Naive thymus-derived CD4-positive, alpha-beta T cell (primary cell): ENCODE data around the gene CD163. TPM values are rescaled to one million over a fixed set of nuclear protein-coding genes. Genes with fewer than 3 reads are reported as not detected.

ENCODE experiments used
- ATAC-seq: fragments of 150-1000 bp; cut with Tn5 transposase; 2 replicates; pipeline ENCODE4 v1.10.0; 2021; ENCODE audit warnings: mild to moderate bottlenecking, moderate library complexity
- CTCF ChIA-PET: fragments of 350-600 bp; sonication (Branson Sonifier 250); formaldehyde crosslinking; loops from one replicate; lab custom pipeline; 2021; ENCODE audit warnings: antibody characterized with exemption; lab: Charles Lee
- POLR2A ChIA-PET: fragments of 350-600 bp; sonication (Branson Sonifier 250); formaldehyde crosslinking; loops from one replicate; lab custom pipeline; 2021; ENCODE audit warnings: antibody characterized with exemption, inconsistent platforms; lab: Charles Lee
- DNase-seq, 9 donors: peaks; one replicate each; pipeline versions ENCODE4 v3.0.0 to v3.0.0-alpha.2; 2020 to 2022; ENCODE audit warnings: mixed read lengths in 1 of 9
- H3K27ac ChIP-seq: one replicate; pipeline ENCODE4 v1.7.0; 2013; ENCODE audit warnings: mild to moderate bottlenecking, low read depth, low read length, moderate library complexity
- H3K27me3 ChIP-seq, 2 donors: one replicate each; pipeline ENCODE4 v1.7.0; 2013; ENCODE audit warnings: low read length in 2 of 2, mild to moderate bottlenecking in 2 of 2, moderate library complexity in 2 of 2; ENCODE audit not compliant: control insufficient read depth in 2 of 2, insufficient read depth in 2 of 2
- H3K36me3 ChIP-seq, 3 experiments: 1 replicate in 2 of 3; 2 replicates in 1 of 3; pipeline ENCODE4 v1.7.0; 2013; ENCODE audit warnings: low read length in 3 of 3, mild to moderate bottlenecking in 3 of 3, moderate library complexity in 1 of 3; ENCODE audit not compliant: insufficient read depth in 3 of 3, control insufficient read depth in 2 of 3
- H3K4me1 ChIP-seq, 2 donors: one replicate each; pipeline ENCODE4 v1.7.0; 2013; ENCODE audit warnings: low read length in 2 of 2, mild to moderate bottlenecking in 2 of 2, moderate library complexity in 1 of 2; ENCODE audit not compliant: control insufficient read depth in 2 of 2, insufficient read depth in 2 of 2
- H3K4me3 ChIP-seq: 2 replicates; pipeline ENCODE4 v1.7.0; 2013; ENCODE audit warnings: mild to moderate bottlenecking, low read length
- H3K9me3 ChIP-seq, 3 experiments: 1 replicate in 2 of 3; 2 replicates in 1 of 3; pipeline ENCODE4 v1.7.0; 2013; ENCODE audit warnings: low read length in 3 of 3; ENCODE audit not compliant: control insufficient read depth in 2 of 3
- H3K27ac Mint-ChIP-seq, 9 donors: one replicate each; pipeline ENCODE4 v1.8.0; 2020 to 2022; ENCODE audit warnings: mixed read lengths in 9 of 9, mild to moderate bottlenecking in 8 of 9, moderate library complexity in 5 of 9, inconsistent platforms in 2 of 9
- H3K27me3 Mint-ChIP-seq, 5 donors: one replicate each; pipeline ENCODE4 v1.8.0; 2021 to 2022; ENCODE audit warnings: mixed read lengths in 5 of 5, mild to moderate bottlenecking in 1 of 5
- H3K36me3 Mint-ChIP-seq, 5 donors: one replicate each; pipeline ENCODE4 v1.8.0; 2020 to 2022; ENCODE audit warnings: mixed read lengths in 5 of 5, mild to moderate bottlenecking in 3 of 5, inconsistent platforms in 1 of 5
- H3K4me1 Mint-ChIP-seq, 7 donors: one replicate each; pipeline ENCODE4 v1.8.0; 2020 to 2022; ENCODE audit warnings: mixed read lengths in 7 of 7, mild to moderate bottlenecking in 3 of 7, inconsistent platforms in 1 of 7
- H3K4me3 Mint-ChIP-seq, 10 donors: one replicate each; pipeline ENCODE4 v1.8.0; 2020 to 2022; ENCODE audit warnings: mild to moderate bottlenecking in 10 of 10, mixed read lengths in 10 of 10, moderate library complexity in 6 of 10, inconsistent platforms in 2 of 10
- H3K9me3 Mint-ChIP-seq, 11 donors: one replicate each; pipeline ENCODE4 v1.8.0; 2020 to 2022; ENCODE audit warnings: mixed read lengths in 11 of 11, mild to moderate bottlenecking in 4 of 11, inconsistent platforms in 1 of 11, moderate library complexity in 1 of 11
- intact Hi-C, 2 donors: fragments of 100-400 bp; cut with micrococcal nuclease; formaldehyde crosslinking; loops; one replicate each; pipeline ENCODE4 v1.15.1; 2023
- polyA plus RNA-seq, 2 donors: library from polyadenylated mRNA; unstranded; fragments of 300-500 nt; fragmentation: Illumina TruSeq; gene quantifications; one replicate each; pipeline ENCODE4 v1.2.3, GENCODE V29; 2021
- total RNA-seq, 6 experiments: library from RNA in 5 of 6; stranded (reverse) in 5 of 6; gene quantifications; 1 replicate in 5 of 6; 2 replicates in 1 of 6; pipeline ENCODE4 v1.2.3 and lab custom pipeline; 2021 to 2026

Gene CD163
- total and polyA plus RNA-seq, 7 experiments from 2014 or later: 0.05 to 35.0 (median 11.2) TPM; not detected in 2

DNA sequence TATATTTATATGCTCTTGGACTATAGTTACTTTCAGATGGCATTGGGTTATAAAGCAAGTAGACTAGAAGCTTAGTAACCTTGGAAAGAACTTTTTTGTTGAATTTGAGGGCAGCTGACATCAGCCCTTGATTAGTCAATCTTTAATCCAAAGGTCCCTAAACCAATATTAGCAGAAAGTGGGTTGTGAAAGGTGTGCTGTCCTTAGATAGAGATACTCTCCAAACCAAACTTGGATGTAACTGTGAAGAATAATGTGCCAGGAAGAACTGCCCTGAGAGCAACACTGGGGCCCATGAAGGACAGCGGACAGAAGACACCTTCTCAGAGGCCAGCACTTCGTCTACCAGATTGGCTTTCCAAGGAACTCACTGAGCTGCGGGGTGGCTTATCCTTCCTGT lies 10.6 kb downstream of the CD163 start:
- ATAC-seq (no peak), DNase-seq (no peak)
- intact Hi-C loops: no loop called here
- ChIA-PET POLR2A (no interaction called here), CTCF (no interaction called here)
- Mint-ChIP-seq H3K27me3 (peaks cover 16 to 32% (median 25%) of the 10 kb centered on the region in 5 donors), H3K9me3 (peaks cover 0 to 7% (median 0%) of the 10 kb centered on the region in 11 donors), H3K4me1 (no peaks in the 10 kb centered on the region), H3K36me3 (no peaks in the 10 kb centered on the region), H3K4me3 (no peak overlapping the region), H3K27ac (no peak overlapping the region)
- Histone ChIP-seq H3K27ac (no peak overlapping the region), H3K9me3 (no peaks in the 10 kb centered on the region), H3K27me3 (peaks cover 0 to 4% of the 10 kb centered on the region in 2 donors), H3K4me1 (no peaks in the 10 kb centered on the region), H3K4me3 (no peak overlapping the region), H3K36me3 (no peaks in the 10 kb centered on the region)

DNA sequence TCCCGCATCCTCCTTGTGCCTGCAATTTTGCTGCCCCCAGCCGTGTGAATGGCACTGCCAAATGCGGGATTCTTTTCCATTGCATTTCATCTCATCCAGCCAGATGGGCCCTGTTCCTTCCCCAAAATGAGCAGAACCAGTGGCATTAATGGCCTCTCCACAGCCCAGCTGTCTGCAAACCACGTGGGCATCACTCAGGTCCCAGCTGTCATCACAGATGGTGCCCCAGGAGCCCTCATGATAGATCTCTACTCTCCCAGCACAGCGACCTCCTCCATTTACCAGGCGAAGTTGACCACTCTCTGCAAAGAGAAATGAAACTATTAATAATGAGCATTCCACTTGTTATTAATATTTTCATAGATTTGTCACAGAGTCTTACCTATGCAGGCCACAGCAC lies 17.1 kb downstream of the CD163 start:
- intact Hi-C loops: no loop called here
- Mint-ChIP-seq H3K4me1 (no peaks in the 10 kb centered on the region), H3K27me3 (peaks cover 2 to 13% (median 12%) of the 10 kb centered on the region in 5 donors)

DNA sequence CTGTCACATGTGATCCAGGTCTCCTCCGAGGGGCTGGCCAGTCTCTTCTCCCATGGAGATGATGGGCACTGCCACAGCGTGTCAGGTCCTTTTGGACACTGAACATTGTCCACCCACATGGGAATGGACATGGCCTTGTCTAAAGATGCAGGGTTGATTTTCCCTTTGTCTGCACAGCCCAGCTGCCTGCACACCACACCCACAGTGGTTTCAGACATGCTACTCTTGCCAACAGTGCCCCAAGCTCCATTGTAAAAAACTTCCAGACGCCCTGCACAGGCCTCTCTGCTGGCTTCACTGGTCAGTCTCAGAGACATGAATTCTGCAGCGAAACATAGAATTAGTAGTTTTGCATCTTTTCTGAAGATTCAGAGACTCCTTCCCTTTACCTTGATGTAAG lies 18.5 kb downstream of the CD163 start:
- no peaks in the 10 kb centered on the region for H3K4me1 ChIP-seq
- ChIA-PET CTCF (no interaction called here), POLR2A (no interaction called here)
- intact Hi-C loops: no loop called here
- no peaks in the 10 kb centered on the region for H3K9me3 ChIP-seq
- H3K9me3 Mint-ChIP-seq: no peaks in the 10 kb centered on the region
- no peaks in the 10 kb centered on the region for H3K4me1 Mint-ChIP-seq
- no peak for DNase-seq
- no peak overlapping the region for H3K27ac ChIP-seq
- H3K36me3 Mint-ChIP-seq: no peaks in the 10 kb centered on the region
- no peak for ATAC-seq
- H3K27me3 Mint-ChIP-seq: peaks cover 0 to 13% (median 12%) of the 10 kb centered on the region in 5 donors
- H3K27ac Mint-ChIP-seq: no peak overlapping the region
- H3K4me3 Mint-ChIP-seq: no peak overlapping the region
- H3K36me3 ChIP-seq: no peaks in the 10 kb centered on the region
- no peak overlapping the region for H3K4me3 ChIP-seq
- peaks cover 0 to 4% of the 10 kb centered on the region in 2 donors for H3K27me3 ChIP-seq

More for the DNA sequence above, 17.1 kb downstream of the CD163 start:
- POLR2A ChIA-PET: no interaction called here
- no peaks in the 10 kb centered on the region for H3K36me3 ChIP-seq
- H3K9me3 ChIP-seq: no peaks in the 10 kb centered on the region
- Mint-ChIP-seq H3K27ac (no peak overlapping the region), H3K9me3 (no peaks in the 10 kb centered on the region), H3K36me3 (no peaks in the 10 kb centered on the region), H3K4me3 (no peak overlapping the region)
- DNase-seq (no peak), ATAC-seq (no peak)
- H3K4me3 ChIP-seq: no peak overlapping the region
- no peak overlapping the region for H3K27ac ChIP-seq
- peaks cover 0 to 4% of the 10 kb centered on the region in 2 donors for H3K27me3 ChIP-seq
- CTCF ChIA-PET: no interaction called here
- H3K4me1 ChIP-seq: no peaks in the 10 kb centered on the region

DNA sequence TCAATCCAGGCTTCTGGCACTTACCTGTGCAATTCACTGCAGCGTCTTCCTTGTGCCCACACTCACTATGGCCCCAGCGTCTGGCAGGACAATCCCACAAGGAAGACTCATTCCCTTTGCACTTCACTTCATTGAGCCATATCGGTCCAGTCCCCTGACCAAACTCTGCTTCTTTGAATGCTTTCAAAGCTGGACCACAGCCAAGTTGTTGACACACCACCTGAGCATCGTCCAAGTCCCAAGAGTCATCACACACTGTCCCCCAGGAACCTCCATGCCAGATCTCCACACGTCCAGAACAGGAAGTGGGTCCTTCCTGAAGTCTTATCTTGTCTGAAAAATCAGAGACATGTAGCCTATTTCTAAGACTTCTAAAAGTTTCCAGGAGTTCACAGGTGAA lies 20.2 kb downstream of the CD163 start:
- Mint-ChIP-seq H3K4me1 (no peaks in the 10 kb centered on the region), H3K4me3 (no peak overlapping the region), H3K27ac (no peak overlapping the region), H3K9me3 (no peaks in the 10 kb centered on the region), H3K27me3 (peaks cover 0 to 13% (median 11%) of the 10 kb centered on the region in 5 donors), H3K36me3 (no peaks in the 10 kb centered on the region)
- no peak for ATAC-seq
- H3K4me3 ChIP-seq: no peak overlapping the region
- no peaks in the 10 kb centered on the region for H3K4me1 ChIP-seq
- H3K27me3 ChIP-seq: no peaks in the 10 kb centered on the region
- no peak overlapping the region for H3K27ac ChIP-seq
- ChIA-PET CTCF (no interaction called here), POLR2A (no interaction called here)
- DNase-seq: no peak
- H3K36me3 ChIP-seq: no peaks in the 10 kb centered on the region
- no peaks in the 10 kb centered on the region for H3K9me3 ChIP-seq
- intact Hi-C loops: no loop called here

DNA sequence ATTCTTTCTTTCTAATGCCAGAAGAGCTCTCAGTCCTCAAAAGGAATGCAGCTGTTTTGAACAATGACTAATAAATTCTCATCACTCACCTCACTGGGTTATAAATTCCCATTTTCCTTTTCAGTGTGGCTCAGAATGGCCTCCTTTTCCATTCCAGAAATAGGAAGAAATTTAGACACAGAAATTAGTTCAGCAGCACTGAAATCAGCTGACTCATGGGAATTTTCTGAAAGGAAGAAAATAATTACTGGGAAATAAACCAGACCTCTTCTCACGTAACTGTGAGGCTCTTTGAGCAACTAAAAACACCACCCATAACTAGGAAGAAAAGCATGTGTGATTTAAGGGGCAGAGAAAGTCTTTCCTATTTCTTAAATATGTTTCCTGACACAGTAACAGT lies 23.8 kb downstream of the CD163 start:
- Mint-ChIP-seq H3K27me3 (peaks cover 5 to 7% (median 7%) of the 10 kb centered on the region in 5 donors), H3K36me3 (no peaks in the 10 kb centered on the region), H3K4me1 (no peaks in the 10 kb centered on the region), H3K27ac (no peak overlapping the region), H3K4me3 (no peak overlapping the region), H3K9me3 (peaks cover 0 to 2% (median 0%) of the 10 kb centered on the region in 11 donors)
- Histone ChIP-seq H3K27ac (no peak overlapping the region), H3K27me3 (no peaks in the 10 kb centered on the region), H3K36me3 (no peaks in the 10 kb centered on the region), H3K4me1 (no peaks in the 10 kb centered on the region), H3K4me3 (no peak overlapping the region), H3K9me3 (no peaks in the 10 kb centered on the region)
- ATAC-seq: no peak
- no peak for DNase-seq
- ChIA-PET POLR2A (interaction anchor here (0.8 kb wide), 1 partner anchor 20 kb away, joined by 4 read pairs; no protein-coding TSS in a partner anchor), CTCF (no interaction called here)
- intact Hi-C loops: no loop called here

DNA sequence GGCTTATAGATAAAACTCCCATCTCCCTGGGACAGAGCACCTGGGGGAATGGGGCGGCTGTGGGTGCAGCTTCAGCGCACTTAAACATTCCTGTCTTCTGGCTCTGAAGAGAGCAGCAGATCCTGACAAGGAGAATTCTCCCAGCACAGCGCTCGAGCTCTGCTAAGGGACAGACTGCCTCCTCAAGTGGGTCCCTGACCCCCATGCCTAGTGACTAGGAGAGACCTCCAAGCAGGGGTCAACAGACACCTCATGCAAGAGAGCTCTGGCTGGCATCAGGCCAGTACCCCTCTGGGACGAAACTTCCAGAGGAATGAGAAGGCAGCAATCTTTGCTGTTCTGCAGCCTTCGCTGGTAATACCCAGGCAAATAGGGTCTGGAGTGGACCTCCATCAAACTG lies 31.5 kb downstream of the CD163 start:
- ChIA-PET POLR2A (no interaction called here), CTCF (no interaction called here)
- intact Hi-C loops: no loop called here
- H3K27ac ChIP-seq: no peak overlapping the region
- Mint-ChIP-seq H3K36me3 (no peaks in the 10 kb centered on the region), H3K27me3 (peaks cover 6 to 19% (median 9%) of the 10 kb centered on the region in 5 donors), H3K4me3 (no peak overlapping the region), H3K27ac (no peak overlapping the region), H3K4me1 (no peaks in the 10 kb centered on the region), H3K9me3 (peaks cover 0 to 7% (median 5%) of the 10 kb centered on the region in 11 donors)
- no peaks in the 10 kb centered on the region for H3K4me1 ChIP-seq
- H3K4me3 ChIP-seq: no peak overlapping the region
- H3K9me3 ChIP-seq: no peaks in the 10 kb centered on the region
- no peaks in the 10 kb centered on the region for H3K27me3 ChIP-seq
- ATAC-seq (no peak), DNase-seq (no peak)
- H3K36me3 ChIP-seq: no peaks in the 10 kb centered on the region
